HEK293 (cell line): ENCODE measurements around the gene NRL.

Experiments used
- CTCF ChIP-seq: fragments of 450-650 bp; formaldehyde crosslinking; IDR thresholded peaks from 2 replicates; pipeline ENCODE4 v1.5.1; 2016; ENCODE audit warnings: missing biosample characterization, missing genetic modification characterization
- TCF7L2 ChIP-seq: IDR thresholded peaks from 2 replicates; pipeline ENCODE4 v1.6.1; 2011; ENCODE audit warnings: low read depth, mild to moderate bottlenecking, inconsistent platforms, low read length, moderate library complexity, borderline replicate concordance
- ZNF114 ChIP-seq: fragments of 450-650 bp; formaldehyde crosslinking; IDR thresholded peaks from 2 replicates; pipeline ENCODE4 v1.5.0; 2017; ENCODE audit warnings: missing biosample characterization, missing genetic modification characterization
- ZNF140 ChIP-seq: fragments of 450-650 bp; formaldehyde crosslinking; IDR thresholded peaks from 2 replicates; pipeline ENCODE4 v1.5.1; 2016; ENCODE audit warnings: missing biosample characterization, missing genetic modification characterization
- ZNF274 ChIP-seq, 2 experiments: fragments of 200-500 bp in 1 of 2; fragments of 450-650 bp in 1 of 2; sonication (Bioruptor generic) in 1 of 2; formaldehyde crosslinking in 1 of 2; IDR thresholded peaks; 2 replicates each; pipeline versions ENCODE4 v1.5.1 to v1.6.1; 2014 to 2016; ENCODE audit warnings: borderline replicate concordance in 1 of 2, inconsistent platforms in 1 of 2, low read length in 1 of 2, missing biosample characterization in 1 of 2, missing genetic modification characterization in 1 of 2
- ZNF449 ChIP-seq: fragments of 450-650 bp; formaldehyde crosslinking; IDR thresholded peaks from 2 replicates; pipeline ENCODE4 v1.5.1; 2017; ENCODE audit warnings: missing biosample characterization, mild to moderate bottlenecking, missing genetic modification characterization, moderate library complexity
- ZNF623 ChIP-seq: fragments of 450-650 bp; formaldehyde crosslinking; IDR thresholded peaks from 2 replicates; pipeline ENCODE4 v1.5.1; 2016; ENCODE audit warnings: missing biosample characterization, missing genetic modification characterization
- ZNF747 ChIP-seq: fragments of 450-650 bp; formaldehyde crosslinking; IDR thresholded peaks from 2 replicates; pipeline ENCODE4 v1.5.1; 2016; ENCODE audit warnings: missing biosample characterization, missing genetic modification characterization
- ZNF843 ChIP-seq: fragments of 450-650 bp; formaldehyde crosslinking; IDR thresholded peaks from 2 replicates; pipeline ENCODE4 v1.5.1; 2016; ENCODE audit warnings: missing biosample characterization, missing genetic modification characterization
- TF ChIP-seq, protein P1 (sequence below): fragments of 450-650 bp; formaldehyde crosslinking; IDR thresholded peaks from 2 replicates; pipeline ENCODE4 v1.5.1; 2016; ENCODE audit warnings: missing biosample characterization, missing genetic modification characterization, low read depth

DNA sequence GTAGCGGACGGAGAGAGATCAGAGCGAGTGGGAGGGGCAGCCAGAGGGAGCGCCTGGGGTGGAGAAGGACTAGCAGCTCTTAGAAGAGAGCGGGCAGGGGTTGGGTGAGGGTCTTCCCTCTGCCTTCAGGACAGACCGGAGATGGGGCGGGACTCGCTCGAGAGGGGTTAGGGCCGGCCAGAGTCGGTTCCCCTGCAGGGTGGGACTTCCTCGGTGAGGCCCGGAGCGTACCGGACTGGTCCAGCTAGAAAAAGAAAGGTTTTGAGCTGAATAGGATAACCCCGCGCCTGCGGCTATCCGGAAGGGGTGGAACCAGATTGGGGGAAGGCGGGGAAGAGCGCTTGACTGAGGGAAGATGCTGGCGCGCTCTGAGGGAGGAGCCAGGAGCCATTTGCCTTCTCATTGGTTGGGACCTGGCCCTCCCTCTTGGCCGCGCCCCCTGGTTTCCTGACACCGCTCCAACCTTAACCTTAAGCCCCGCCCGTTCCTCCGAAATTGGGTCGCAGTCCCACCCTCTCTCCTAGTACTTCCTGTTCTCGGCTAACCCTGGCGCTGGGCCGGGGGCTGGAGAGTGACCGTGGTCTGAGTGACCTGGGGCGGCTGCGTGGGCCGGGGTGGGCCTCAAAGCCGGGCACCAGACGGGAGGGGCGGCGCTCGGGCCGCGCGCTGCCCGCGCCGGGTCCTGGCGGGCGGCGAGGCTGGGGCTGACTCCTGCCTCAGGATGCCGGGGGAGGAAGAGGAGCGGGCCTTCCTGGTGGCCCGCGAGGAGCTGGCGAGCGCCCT is 32.4 kb upstream of the NRL start, which contains the start of gene RNF31:
- TF ChIP-seq ZNF274 (IDR thresholded peaks at IDR 0.05; ENCODE audit: low read length) (no peak), ZNF274 (tag by site-specific recombination; IDR thresholded peaks at IDR 0.05; ENCODE audit: borderline replicate concordance) (no peak), ZNF623 (tag by site-specific recombination) (no peak), ZNF140 (tag by site-specific recombination) (no peak), ZNF114 (tag by site-specific recombination) (no peak), ZNF747 (tag by site-specific recombination) (no peak), ZNF843 (no peak), TCF7L2 (no peak), ZNF449 (no peak), CTCF (tag by site-specific recombination) (no peak)
- TF ChIP-seq, protein P1, sequence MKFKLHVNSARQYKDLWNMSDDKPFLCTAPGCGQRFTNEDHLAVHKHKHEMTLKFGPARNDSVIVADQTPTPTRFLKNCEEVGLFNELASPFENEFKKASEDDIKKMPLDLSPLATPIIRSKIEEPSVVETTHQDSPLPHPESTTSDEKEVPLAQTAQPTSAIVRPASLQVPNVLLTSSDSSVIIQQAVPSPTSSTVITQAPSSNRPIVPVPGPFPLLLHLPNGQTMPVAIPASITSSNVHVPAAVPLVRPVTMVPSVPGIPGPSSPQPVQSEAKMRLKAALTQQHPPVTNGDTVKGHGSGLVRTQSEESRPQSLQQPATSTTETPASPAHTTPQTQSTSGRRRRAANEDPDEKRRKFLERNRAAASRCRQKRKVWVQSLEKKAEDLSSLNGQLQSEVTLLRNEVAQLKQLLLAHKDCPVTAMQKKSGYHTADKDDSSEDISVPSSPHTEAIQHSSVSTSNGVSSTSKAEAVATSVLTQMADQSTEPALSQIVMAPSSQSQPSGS (tag by site-specific recombination): no peak
